Measurements from ENCODE around the gene CAMTA1. TPM values are rescaled to one million over a fixed set of nuclear protein-coding genes. Genes with fewer than 3 reads are reported as not detected.
"Not testable (repeated sequence)": the region's sequence is repeated elsewhere in the genome, so short reads cannot be mapped to it uniquely, and the experiment has no call there.

CAMTA1 gene
- total and polyA plus RNA-seq, 2 experiments from 2014 or later = 213 to 341 TPM

DNA sequence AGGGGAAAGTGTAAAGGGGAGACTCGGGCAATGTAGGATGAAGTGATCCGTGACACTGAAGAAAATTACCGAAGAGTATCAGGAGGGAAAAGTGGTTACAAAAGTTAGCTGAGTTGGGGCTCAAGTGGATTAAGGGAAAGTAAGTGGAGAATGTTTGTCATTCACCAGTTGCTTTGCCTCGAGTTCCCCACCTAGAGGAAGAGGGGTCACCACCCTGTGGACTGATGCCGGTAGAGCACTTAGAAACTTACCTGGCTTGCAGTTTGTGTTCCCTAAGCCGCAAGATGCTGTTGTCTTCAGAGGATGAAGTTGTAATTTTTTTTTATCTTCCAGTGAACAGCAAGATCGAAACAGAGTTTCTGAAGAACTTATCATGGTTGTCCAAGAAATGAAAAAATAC lies 999.9 kb downstream of the CAMTA1 start:
- Histone ChIP-seq H3K9me3 (ENCODE audit: low read depth) (no peaks in the 10 kb centered on the region), H3K4me3 (no peak overlapping the region), H3K36me3 (peaks cover 5% of the 10 kb centered on the region), H3K4me1 (ENCODE audit: low read depth) (no peaks in the 10 kb centered on the region), H3K27ac (no peak overlapping the region), H3K27me3 (no peaks in the 10 kb centered on the region)
- no peak for DNase-seq (ENCODE audit: low read depth in 1 of 2, low spot score in 1 of 2)
- TF ChIP-seq, protein P1, sequence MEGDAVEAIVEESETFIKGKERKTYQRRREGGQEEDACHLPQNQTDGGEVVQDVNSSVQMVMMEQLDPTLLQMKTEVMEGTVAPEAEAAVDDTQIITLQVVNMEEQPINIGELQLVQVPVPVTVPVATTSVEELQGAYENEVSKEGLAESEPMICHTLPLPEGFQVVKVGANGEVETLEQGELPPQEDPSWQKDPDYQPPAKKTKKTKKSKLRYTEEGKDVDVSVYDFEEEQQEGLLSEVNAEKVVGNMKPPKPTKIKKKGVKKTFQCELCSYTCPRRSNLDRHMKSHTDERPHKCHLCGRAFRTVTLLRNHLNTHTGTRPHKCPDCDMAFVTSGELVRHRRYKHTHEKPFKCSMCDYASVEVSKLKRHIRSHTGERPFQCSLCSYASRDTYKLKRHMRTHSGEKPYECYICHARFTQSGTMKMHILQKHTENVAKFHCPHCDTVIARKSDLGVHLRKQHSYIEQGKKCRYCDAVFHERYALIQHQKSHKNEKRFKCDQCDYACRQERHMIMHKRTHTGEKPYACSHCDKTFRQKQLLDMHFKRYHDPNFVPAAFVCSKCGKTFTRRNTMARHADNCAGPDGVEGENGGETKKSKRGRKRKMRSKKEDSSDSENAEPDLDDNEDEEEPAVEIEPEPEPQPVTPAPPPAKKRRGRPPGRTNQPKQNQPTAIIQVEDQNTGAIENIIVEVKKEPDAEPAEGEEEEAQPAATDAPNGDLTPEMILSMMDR (IDR thresholded peaks at IDR 0.05; ENCODE audit: low read depth, low read length) = no peak

DNA sequence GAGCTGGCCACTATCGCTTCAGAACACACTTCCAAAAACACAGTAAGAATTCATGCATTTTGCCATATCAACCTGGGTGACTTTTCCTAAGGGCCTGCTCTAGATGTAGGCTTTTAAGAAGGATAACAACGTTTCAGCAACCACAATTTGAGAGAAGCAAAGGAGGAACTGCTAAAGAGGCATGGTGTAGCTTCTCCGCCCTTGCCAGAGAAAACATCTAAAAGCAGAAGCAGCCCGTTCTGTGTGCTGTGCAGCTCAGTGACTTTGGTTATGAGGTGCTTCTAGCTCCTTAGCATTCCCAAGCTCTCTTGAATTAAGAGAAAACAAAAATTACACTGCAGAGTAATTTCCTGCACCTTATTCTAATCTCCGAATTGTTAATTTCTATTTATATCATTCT lies 1001.5 kb downstream of the CAMTA1 start:
- Histone ChIP-seq H3K27me3 (no peaks in the 10 kb centered on the region), H3K4me1 (ENCODE audit: low read depth) (no peaks in the 10 kb centered on the region), H3K27ac (no peak overlapping the region), H3K4me3 (no peak overlapping the region), H3K36me3 (peaks cover 5% of the 10 kb centered on the region), H3K9me3 (ENCODE audit: low read depth) (no peaks in the 10 kb centered on the region)
- TF ChIP-seq, protein P1 (IDR thresholded peaks at IDR 0.05; ENCODE audit: low read depth, low read length) = no peak
- no peak for DNase-seq (ENCODE audit: low read depth in 1 of 2, low spot score in 1 of 2)

DNA sequence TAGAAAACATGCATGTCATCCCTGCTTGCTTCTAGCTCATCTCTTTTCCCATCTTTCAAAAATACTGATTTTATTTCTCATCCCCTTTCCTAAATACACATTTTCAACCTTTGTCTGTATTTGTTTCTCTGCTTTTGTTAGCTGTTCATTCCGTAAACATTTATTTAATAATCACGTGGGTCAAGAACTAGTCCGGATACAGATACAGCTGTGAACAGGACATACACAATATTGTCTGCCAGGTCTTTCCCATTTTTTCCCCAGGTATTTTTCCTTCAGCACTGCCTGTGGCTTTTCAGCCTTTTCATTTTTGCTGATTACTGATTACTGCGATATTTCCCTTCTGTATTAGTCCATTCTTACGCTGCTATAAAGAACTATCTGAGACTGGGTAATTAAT lies 1004.6 kb downstream of the CAMTA1 start:
- H3K27me3 ChIP-seq = no peaks in the 10 kb centered on the region
- peaks cover 5% of the 10 kb centered on the region for H3K36me3 ChIP-seq
- H3K9me3 ChIP-seq (ENCODE audit: low read depth) = no peaks in the 10 kb centered on the region
- H3K27ac ChIP-seq = no peak overlapping the region
- no peak overlapping the region for H3K4me3 ChIP-seq
- DNase-seq (ENCODE audit: low read depth in 1 of 2, low spot score in 1 of 2) = no peak
- no peaks in the 10 kb centered on the region for H3K4me1 ChIP-seq (ENCODE audit: low read depth)
- TF ChIP-seq, protein P1 (IDR thresholded peaks at IDR 0.05; ENCODE audit: low read depth, low read length) = no peak

DNA sequence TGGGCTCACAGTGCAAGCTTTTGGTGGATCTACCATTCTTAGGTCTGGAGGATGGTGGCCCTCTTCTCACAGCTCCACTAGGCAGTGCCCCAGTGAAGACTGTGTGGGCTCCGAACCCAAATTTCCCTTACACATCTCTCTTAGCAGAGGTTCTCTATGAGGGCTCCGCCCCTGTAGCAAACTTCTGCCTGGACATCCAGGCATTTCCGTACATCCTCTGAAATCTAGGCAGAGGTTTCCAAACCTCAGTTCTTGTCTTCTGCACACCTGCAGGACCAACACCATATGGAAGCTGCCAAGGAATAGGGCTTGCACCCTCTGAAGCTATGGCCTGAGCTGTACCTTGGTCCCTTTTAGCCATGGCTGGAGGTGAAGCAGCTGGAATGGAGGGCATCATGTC lies 1005.8 kb downstream of the CAMTA1 start:
- not testable (repeated sequence) for H3K27ac ChIP-seq; H3K9me3 ChIP-seq (ENCODE audit: low read depth); H3K4me1 ChIP-seq (ENCODE audit: low read depth); H3K27me3 ChIP-seq; H3K36me3 ChIP-seq; H3K4me3 ChIP-seq; DNase-seq (ENCODE audit: low read depth in 1 of 2, low spot score in 1 of 2)

DNA sequence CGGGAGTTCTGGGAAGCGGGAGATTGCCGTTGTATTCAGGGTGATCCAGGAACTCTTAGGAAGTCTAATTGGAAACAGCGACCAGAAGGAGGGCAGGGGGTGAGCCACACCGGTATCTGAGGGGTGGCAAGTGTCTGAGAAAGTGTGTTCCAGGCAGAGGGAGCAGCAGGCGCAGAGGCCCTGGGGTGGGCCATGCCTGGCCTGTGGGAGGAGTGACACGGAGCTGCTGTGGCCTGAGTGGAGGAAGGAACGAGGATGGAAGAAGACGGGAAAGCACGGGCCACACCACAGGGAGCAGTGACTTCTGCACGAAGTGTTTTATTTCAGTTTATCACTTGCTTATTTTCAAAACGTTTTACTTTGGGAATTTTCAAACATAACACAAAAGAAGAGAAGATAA lies 1010.2 kb downstream of the CAMTA1 start:
- H3K36me3 ChIP-seq = no peaks in the 10 kb centered on the region
- H3K9me3 ChIP-seq (ENCODE audit: low read depth) = no peaks in the 10 kb centered on the region
- no peak overlapping the region for H3K27ac ChIP-seq
- no peak overlapping the region for H3K4me3 ChIP-seq
- no peak for DNase-seq (ENCODE audit: low read depth in 1 of 2, low spot score in 1 of 2)
- no peaks in the 10 kb centered on the region for H3K27me3 ChIP-seq
- no peaks in the 10 kb centered on the region for H3K4me1 ChIP-seq (ENCODE audit: low read depth)
- TF ChIP-seq, protein P1 (IDR thresholded peaks at IDR 0.05; ENCODE audit: low read depth, low read length) = no peak

DNA sequence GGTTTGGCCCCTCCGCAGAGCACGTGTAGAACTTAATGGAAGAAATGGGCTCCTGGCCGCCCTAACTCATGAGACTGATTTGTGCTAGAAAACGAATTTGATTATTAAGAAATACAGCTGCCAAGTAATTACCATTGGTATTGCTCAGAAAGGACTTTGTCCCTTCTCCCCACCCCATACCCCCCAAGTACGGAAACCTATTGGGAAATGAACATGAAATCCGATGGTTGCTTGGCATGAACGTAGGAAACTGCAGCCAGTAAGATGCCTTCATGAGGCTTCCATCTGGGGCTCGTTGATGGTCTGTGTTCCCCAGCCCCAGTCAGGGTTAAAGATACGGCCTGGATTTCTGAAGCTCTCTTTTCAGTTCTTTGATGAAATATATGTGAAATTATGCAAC lies 1020.2 kb downstream of the CAMTA1 start:
- DNase-seq (ENCODE audit: low read depth in 1 of 2, low spot score in 1 of 2) = no peak
- TF ChIP-seq, protein P1 (IDR thresholded peaks at IDR 0.05; ENCODE audit: low read depth, low read length) = no peak
- H3K4me1 ChIP-seq (ENCODE audit: low read depth) = no peaks in the 10 kb centered on the region
- no peak overlapping the region for H3K4me3 ChIP-seq
- no peak overlapping the region for H3K27ac ChIP-seq
- H3K36me3 ChIP-seq = peaks cover 10% of the 10 kb centered on the region
- H3K27me3 ChIP-seq = no peaks in the 10 kb centered on the region
- H3K9me3 ChIP-seq (ENCODE audit: low read depth) = no peaks in the 10 kb centered on the region

Measured in cardiac muscle cell (in vitro differentiated cells and primary cell).